SU-DHL-6 (cell line): Measurements from ENCODE around the gene POU5F1.

Experiments
- EZH2phosphoT487 ChIP-seq: fragments of 200-600 bp; sonication (generic), shearing (Covaris generic); conservative IDR thresholded peaks from 2 replicates; pipeline ENCODE4 v1.6.1; 2018; ENCODE audit warnings: mild to moderate bottlenecking, antibody characterized with exemption, low read length, moderate library complexity, mixed read lengths
- TF ChIP-seq, protein P1 (sequence below): fragments of 200-600 bp; sonication (generic); IDR thresholded peaks from one replicate; pipeline ENCODE4 v1.5.1; 2017; ENCODE audit warnings: antibody characterized with exemption, mild to moderate bottlenecking, low read length, moderate library complexity; ENCODE audit not compliant: insufficient read depth, poor library complexity, severe bottlenecking

- TF ChIP-seq, protein P1, sequence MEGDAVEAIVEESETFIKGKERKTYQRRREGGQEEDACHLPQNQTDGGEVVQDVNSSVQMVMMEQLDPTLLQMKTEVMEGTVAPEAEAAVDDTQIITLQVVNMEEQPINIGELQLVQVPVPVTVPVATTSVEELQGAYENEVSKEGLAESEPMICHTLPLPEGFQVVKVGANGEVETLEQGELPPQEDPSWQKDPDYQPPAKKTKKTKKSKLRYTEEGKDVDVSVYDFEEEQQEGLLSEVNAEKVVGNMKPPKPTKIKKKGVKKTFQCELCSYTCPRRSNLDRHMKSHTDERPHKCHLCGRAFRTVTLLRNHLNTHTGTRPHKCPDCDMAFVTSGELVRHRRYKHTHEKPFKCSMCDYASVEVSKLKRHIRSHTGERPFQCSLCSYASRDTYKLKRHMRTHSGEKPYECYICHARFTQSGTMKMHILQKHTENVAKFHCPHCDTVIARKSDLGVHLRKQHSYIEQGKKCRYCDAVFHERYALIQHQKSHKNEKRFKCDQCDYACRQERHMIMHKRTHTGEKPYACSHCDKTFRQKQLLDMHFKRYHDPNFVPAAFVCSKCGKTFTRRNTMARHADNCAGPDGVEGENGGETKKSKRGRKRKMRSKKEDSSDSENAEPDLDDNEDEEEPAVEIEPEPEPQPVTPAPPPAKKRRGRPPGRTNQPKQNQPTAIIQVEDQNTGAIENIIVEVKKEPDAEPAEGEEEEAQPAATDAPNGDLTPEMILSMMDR = no peak
- no peak for TF ChIP-seq EZH2phosphoT487
These were observed 26.0 kb downstream of the POU5F1 start for GRCh38 chr6:31144296-31144969.
